Myocyte (in vitro differentiated cells): ENCODE measurements around the gene C20orf96. TPM values are rescaled to one million over a fixed set of nuclear protein-coding genes. Genes with fewer than 3 reads are reported as not detected.

Experiments used
- DNase-seq: peaks from one replicate; pipeline ENCODE4 v3.0.0-alpha.2; 2012; ENCODE audit warnings: low read depth
- total RNA-seq: library from RNA; depleted of rRNA; stranded (reverse); fragments of >200 nt; gene quantifications from 2 replicates; pipeline ENCODE4 v1.2.3, GENCODE V29; 2014

The C20orf96 gene
- total RNA-seq, 1 donor from 2014 or later, result 3.3 TPM

- DNase-seq, result no peak
These were observed 22.3 kb upstream of the C20orf96 start for GRCh38 chr20:312866-313265.

GRCh38 chr20:312067-312466 lies 21.5 kb upstream of the C20orf96 start:
- DNase-seq, result no peak

GRCh38 chr20:311609-312008 lies 21.1 kb upstream of the C20orf96 start:
- DNase-seq, result no peak

DNA sequence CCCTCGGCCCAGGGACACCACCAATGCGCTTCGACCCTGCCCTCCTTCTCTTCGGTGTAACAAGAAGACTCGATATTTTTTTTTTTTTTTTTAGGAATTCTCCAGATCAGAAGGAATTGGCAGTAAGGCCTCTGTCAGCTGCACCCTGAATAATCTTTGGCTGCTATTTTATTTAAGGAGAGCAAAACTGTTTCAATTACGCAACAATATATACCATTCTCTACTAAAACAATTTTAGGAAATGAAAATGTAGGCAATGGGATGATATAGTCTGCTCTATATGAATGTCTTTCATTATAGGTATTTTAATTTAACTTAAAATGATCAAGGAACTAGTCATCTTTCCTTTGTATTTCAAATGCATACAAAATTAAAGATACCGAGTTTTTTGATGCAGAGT lies 20.1 kb upstream of the C20orf96 start:
- DNase-seq, result no peak

- DNase-seq, result peak; percentile 99
These were observed 19.5 kb upstream of the C20orf96 start for GRCh38 chr20:309841-310644.

- peak; percentile 47 for DNase-seq
These were observed 18.8 kb upstream of the C20orf96 start for GRCh38 chr20:309306-309840.

- no peak for DNase-seq
These were observed 18.0 kb upstream of the C20orf96 start for GRCh38 chr20:308427-309038.

- DNase-seq, result no peak
These were observed 15.2 kb upstream of the C20orf96 start for GRCh38 chr20:305745-306144.

DNA sequence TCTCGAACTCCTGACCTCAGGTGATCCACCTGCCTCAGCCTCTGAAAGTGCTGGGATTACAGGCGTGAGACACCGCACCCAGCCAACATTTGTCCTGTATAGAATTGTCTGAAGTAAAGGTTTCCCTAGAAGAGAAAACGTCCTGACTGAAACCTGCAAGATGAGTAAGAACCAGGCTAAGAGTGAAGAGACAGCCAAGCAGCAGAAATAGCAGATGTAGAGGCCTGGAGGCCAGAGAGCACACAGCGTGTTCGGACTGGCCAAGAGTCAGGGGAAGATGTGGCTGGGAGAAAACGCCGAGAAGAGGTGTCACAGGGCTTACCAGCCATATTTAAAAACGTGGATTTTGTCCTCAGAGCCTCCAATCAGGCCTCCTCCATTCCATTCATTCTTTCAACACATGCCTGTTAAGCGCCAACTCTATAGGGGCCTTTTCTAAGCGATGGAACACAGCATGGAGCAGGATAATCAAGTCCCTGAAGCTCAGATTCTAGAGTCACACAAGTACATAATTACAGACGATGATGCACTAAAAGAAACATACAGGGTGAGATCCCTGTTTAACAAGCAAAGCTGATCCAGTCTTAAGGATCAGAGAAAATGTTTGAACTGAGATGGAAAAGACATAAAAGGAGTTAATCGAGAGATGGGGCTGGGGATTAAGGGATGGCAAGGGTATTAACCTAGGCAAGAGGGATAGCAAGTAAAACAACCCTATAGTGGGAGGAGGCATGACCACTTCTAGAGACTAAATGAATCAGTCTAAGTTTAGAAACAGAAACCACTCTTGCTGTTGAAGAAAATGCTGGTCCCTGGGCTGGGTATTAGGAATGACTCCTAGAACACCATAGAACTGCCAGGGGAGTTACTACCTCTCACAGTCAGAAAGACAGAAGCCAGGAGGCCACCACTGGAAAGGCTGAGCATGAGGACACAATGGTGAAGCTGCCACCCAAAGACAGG lies 11.6 kb upstream of the C20orf96 start:
- DNase-seq, result no peak

DNA sequence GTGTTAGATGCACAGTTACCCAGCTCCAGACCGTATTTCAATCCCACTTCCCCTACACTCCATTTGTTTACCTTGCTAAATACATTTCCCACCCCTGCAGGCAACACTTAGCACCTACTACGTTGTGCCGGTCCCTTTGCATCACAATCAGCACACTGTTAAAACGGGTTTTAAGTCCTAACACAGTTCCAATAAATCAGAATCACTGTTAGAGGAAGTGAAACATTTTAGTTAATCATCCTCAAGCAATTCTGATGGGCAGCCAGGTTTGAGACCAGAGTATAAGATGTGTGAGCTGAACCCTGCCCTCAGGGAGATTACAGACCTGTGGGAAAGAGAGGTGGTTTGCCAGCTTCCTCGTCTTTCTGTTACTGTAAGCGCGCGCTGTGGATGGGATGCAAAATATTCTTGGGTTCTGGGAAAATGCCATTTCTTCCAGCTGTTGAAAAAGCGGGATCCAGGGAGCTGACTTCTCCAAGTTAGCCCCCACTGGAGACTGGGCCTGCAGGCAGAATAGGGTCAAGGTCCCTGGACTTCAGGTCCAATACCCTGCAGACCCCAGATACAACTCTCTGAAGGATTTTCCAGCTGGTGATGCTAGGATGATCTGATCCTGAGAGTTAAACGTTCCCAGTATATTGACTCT lies 9.9 kb upstream of the C20orf96 start:
- no peak for DNase-seq

DNA sequence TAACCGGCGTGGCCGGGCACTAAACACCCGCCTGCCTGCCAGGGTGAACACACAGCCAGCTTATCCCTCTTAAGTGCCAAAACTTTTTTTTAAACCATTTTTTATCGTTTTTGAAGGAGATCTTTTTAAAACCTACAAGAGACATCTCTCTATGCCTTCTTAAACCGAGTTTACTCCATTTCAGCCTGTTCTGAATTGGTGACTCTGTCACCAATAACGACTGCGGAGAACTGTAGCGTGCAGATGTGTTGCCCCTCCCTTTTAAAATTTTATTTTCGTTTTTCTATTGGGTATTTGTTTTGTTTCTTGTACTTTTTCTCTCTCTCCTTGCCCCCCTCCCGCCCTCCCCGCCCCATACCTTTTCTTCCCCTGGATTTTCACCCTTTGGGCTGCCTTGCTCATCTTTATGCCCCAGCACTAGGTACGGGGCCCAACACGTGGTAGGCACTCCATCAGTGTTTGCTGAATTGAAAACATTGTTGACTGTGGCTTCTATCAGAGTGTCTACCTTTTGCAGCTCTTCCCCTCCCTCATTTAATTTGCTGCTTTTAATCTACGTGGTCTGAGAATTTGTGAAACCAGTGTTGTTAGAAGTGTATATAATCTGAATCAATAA lies 8.3 kb upstream of the C20orf96 start:
- no peak for DNase-seq

DNA sequence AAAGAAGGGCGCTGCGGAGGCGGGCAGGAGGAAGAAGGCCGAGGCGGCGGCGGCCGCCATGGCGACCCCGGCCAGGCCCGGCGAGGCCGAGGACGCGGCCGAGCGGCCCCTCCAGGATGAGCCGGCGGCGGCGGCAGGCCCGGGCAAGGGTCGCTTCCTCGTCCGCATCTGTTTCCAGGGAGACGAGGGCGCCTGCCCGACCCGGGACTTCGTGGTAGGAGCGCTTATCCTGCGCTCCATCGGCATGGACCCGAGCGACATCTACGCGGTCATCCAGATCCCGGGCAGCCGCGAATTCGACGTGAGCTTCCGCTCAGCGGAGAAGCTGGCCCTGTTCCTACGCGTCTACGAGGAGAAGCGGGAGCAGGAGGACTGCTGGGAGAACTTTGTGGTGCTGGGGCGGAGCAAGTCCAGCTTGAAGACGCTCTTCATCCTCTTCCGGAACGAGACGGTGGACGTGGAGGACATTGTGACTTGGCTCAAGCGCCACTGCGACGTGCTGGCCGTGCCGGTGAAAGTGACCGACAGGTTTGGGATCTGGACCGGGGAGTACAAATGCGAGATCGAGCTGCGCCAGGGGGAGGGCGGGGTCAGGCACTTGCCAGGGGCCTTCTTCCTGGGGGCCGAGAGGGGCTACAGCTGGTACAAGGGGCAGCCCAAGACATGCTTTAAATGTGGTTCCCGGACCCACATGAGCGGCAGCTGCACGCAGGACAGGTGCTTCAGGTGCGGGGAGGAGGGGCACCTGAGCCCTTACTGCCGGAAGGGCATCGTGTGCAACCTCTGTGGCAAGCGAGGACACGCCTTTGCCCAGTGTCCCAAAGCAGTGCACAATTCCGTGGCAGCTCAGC lies 7.6 kb upstream of the C20orf96 start:
- DNase-seq, result peak; percentile 65

GRCh38 chr20:297098-297924 lies 6.8 kb upstream of the C20orf96 start, which contains the start of gene ZCCHC3:
ZCCHC3 (plus strand) TSS chr20:297570; CDS start chr20:297587, 17 bp downstream.
- peak; percentile 93 for DNase-seq

DNA sequence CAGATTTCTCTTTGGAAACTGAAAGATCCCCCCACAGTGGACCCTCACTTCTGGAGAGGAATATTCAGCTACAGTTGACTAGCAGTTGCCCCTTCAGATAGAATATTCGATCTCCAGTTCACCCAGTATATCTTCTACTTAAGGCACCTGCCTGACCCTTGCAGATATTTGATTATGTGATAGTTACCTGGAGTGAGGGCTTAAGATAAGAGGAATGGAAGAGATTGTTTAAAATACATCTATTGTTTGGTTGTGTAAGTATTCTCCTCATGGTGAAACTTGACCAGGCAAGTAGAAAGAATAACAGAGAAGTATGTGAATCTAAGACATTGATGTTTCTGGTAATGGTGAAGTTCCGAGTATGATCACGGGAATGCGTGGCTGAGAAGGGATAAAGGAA lies 5.3 kb upstream of the C20orf96 start:
- DNase-seq, result no peak

DNA sequence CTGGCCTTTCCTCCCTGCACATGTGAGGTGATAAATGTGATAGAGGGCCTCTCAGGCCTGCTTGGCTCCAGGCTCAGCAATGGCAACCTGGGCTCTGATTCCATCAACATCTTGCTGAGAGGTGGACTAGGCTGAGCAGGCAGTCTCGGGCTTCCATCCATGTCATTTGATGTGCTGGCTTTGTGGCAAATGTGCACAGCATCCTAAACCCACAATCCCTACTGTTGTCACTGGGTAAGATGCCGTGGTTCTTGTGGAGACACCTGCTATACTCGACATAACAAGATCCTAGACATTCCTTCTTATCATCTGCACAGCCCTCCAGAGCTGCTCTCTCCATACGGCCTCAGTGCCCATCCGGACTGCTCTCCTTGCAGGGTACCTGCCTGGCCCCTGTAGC lies 4.1 kb upstream of the C20orf96 start:
- peak; percentile 68 for DNase-seq

DNA sequence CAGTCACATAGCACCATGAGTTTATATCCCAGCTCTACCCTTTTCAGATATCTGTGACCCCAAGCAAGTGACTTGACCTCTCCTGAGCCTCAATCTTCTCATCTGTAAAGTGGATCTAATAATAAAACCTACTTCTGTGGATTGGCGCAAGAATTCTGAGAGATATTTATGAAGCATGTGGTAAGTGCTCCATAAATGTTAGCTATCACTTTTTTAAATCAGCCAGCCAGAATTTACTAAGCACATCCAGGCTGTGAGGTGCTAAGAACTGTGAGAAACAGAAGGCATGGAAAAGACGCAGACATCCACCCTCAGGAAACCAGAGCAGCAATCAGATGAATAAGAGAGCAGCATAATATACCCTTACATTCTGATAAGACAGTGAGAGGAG lies 862 bp downstream of the C20orf96 start:
- no peak for DNase-seq

DNA sequence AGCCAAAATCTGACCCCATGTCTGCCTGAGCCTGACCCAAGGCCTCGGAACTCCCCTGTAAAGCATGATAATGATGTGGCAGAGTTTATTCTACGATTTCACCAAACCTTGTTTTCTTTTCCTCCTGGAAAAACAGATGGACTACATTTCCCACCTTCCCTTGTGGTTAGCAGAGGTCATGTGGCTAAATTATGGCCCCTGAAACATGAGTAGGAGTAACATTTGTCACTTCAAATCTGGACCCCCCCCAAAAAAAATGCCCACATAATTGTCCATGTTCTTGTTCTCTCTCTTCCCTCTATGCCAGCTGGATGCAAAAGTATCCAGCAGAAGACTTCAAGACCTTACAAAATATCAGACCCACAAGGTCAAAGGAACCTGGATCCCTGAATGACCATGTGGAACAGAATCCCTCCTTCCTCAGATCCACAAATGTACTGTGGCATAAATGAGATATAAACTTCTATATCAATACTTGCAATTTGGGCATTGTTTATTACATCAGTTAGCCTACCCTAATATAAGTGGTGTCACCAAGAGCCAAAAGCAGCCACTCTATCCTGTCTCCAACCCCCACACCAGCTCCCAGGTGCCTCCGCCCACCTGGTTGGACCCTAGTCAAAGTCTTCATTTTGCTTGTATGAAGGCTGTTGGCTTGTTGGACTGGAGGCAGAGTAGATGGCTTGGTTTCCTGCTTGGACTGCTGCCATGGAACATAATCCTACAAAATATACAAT lies 1.4 kb downstream of the C20orf96 start:
- DNase-seq, result peak; percentile 18

- no peak for DNase-seq
These were observed 4.0 kb downstream of the C20orf96 start for GRCh38 chr20:286508-286907.
